NCI-H1436 treated with DMSO at 0.1 percent for 48 hours (cell line): ENCODE data around the gene PUM1.

ENCODE experiments used
- DNase-seq: peaks from one replicate; lab custom pipeline; 2025; lab: John Stamatoyannopoulos, UW

Gene PUM1

DNA sequence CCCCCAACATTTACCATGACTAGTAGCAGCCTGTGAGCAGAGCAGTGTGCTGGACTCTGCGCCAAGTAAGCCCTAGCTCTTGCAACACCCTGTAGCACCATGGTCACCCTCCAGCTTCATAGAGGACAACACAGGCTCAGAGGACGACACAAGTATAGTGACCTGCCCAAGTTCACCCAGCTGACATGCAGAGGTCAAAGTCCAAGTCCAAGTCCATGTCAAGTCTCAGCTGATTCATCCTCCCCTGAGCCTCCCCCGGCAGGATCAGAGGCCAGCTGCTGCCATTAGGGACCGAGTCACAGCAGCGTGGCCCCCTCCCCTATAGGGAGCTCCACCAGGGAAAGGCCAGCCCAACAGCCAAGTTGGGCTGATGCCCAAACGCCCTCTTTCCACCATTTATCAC, 172.8 kb downstream of the PUM1 start:
- no peak for DNase-seq

DNA sequence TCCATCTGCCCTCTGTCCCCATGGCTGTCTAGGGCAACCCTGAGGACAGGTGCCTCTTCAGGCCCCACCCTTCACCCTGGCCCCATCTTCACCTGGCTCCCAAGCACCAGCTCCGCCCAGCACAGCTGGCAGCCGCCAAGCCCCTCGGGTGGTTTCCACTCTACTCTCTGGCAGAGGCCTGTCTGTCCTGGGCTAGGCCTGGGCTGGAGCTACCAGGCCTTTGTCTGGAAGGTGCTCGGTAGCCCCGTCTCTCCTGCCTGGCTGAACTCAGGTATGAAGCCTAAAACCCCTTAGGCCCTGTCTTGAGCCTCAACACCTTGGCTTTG, 174.3 kb downstream of the PUM1 start:
- no peak for DNase-seq

DNA sequence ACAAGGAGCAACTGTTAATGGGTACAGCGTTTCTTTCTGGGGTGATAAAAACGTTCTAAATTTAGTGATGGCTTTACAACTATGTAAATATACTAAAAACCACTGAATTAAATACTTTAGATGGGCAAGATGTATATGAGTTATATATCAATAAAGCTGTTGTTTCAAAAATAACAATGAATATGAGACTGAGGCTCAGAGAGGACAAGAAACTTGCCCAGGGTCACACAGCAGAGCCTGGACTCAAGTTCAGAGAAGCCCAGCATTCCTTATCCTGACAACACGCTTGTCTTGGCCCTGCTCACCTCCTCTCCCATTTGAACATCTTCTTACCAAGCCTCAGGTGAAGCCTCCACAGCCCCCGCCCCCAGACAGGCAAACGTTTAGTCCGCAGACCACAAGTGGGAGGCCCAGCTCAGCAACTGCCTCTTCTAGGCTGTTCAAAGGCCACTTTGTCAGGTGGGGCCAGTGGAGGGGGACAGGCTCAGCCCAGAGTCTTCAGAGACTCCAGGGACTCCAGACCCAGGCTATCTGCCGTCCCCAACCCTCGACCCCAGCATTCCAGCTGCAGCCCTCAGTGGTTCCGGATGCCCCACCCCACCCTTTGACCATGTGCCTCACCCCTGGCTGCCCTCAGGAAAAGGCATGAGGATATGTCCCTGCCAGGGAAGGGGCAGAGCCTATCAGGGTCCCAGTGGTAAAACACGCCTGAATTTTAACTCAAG, 174.9 kb downstream of the PUM1 start:
- no peak for DNase-seq

DNA sequence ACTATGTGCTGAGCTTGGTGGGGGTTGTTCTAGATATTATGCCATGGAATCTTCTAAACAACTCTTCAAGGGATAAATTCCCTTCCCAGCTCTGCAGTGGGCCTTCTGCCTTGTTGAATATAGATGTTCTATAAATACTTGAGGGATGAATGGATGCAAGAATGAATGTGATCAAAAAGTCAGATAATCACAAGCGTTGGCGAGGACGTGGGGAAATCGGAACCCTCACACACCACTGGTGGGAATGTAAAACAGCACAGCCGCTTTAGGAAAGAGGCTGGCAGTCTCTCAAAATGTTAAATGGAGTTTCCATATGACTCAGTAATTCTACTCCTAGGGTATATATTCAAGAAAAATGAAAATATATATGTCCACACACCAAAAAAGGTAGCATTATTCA, 176.0 kb downstream of the PUM1 start:
- no peak for DNase-seq

DNA sequence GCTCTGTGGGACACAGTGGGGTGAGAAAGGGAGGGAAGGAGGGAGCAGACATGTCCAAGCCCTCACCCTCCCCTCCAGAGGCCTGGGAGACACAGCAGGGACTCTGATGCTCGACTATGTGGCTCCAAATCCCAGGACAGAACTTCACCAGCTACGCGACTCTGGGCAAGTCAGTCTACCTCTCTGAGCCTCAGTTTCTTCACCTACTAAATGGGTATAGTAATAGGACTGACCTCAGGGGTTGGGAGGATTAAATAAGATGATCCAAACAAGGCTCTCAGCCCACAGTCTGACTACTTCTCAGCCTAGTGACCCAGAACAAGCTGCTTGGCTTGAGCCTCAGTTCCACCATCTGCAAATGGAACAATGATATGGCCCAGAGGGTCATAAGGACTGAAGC, 176.5 kb downstream of the PUM1 start:
- no peak for DNase-seq

DNA sequence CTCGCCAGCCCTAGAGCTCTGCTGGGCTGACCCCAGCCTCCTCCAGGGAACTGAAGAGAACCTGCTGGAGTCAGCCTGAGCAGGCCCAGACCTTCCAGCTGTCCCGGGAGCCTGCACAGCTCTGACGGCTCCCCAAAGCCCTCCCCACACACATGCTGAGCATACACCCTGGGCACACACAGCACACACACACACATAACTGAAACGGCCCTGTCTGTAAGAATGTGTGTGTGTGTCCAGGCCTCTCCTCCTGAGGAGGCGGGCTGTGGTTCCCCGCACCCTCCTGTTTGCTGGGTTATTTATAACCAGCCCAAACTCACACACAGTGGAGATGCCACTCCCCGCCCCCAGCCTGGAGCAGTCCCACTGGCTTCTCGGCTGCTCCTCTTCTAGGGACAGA, 177.1 kb downstream of the PUM1 start:
- no peak for DNase-seq

DNA sequence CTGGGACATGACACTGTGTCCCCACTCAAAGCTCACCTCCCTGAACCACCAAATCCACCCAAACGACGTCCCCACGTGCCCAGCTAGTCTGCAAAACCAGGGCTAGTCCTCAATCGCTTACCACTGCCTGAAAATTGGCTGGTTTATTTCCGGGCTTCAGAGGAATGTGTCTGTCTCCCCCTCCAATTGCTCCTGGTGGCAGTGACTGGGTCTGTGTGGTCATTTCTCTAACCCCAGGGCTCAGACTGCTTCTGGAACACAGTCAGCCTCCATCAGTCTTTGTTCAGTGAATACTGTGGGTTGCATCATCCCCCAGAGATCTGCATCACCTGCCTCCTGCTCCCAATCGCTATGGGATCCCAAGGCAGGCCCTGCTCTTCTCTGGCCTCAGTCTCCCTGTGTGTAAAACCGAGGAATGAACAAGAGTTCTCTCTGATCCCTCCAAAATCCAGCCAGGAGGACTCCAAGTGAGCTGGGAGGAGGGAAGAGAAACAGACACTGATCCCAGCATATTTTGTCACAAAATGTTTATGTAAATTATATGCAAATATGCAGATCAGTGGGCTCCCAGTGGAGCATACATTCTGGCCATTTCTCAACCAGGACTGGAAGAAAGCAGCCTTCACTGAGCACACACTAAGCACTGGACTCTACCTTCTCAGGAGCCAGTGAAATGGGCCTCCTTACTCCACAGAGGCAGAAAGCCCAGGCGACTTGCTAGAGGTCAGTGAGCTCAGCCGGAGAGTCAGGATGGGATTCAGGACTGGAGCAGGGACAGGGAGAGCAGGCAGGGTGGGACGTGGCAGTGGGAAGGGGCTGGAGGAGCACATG, 177.8 kb downstream of the PUM1 start:
- DNase-seq: no peak

DNA sequence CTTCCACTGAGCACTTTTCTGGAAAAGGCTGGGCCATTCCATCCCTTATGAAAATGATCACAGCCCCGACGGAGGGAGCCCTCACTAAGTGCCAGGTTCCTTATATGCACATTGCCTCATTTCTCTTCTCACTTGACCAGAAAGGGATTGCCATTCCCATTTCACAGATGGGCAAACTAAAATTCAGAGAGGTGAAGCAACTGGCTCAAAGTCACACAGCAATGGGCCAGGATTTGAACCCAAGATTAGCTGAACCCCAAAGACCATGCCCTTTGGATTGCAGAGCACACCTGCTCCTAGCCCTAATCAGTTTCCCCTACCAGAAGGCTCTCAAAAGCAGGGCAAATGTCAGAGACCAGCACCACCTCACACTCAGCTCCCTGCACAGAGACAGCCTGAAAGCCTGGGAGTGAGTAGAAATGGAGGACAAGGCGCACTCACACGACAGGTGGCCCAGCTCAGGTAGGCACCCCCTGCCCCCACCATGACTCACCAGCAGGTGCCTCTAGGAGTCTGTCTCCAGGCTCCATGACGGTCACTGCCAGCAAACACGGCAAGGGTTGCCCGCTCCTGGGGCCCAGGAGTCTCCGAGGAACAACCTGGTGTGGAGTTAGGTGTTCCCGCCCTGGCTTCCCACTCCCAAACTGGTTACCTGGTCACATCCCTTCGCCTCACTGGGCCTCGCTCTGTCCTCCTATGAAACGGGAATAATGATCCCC, 178.6 kb downstream of the PUM1 start:
- DNase-seq: no peak

DNA sequence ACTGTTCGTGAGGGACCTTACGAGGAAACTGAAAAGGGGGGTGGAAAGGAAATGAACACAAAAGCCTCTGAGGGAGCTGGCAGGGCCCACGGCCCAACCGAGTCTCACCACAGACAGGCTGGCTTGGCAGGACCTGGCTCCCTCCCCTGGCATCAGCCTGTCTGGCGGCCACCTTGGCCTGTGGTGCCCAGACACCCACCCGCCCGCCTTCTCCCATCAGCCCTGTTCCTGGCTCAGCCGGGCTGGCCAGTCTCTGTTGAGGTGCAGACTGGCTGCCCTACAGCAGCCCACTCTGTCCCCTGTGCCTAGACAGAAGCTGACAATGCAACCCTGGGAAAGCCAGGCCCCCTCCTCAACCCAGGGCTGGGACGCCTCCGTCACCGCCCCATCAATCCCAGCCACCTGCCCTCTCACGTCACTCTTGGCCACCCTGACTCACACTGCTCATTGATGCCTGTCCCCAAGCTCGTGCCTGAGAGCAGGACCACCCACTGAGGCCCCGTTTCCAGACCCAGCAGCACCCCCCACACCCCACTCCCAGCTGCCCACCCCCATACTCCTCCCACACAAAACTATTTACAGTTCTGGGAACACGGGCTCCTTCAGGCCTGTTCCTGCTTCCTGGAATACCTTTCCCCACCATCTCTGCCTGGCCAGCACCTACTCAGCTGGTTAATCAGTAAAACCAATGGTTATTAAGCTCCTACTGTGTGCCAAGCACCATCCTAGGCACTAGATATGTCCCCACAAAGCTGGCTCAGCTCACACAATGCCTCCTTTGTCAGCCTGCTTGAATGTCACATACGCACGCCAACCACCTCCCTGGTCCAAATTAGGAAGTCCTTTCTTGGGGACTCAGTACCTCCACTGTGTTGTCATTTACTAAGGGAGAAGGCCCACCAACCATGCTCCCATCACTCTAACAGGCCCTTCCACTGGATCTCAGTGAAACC, 179.7 kb downstream of the PUM1 start:
- DNase-seq: no peak

DNA sequence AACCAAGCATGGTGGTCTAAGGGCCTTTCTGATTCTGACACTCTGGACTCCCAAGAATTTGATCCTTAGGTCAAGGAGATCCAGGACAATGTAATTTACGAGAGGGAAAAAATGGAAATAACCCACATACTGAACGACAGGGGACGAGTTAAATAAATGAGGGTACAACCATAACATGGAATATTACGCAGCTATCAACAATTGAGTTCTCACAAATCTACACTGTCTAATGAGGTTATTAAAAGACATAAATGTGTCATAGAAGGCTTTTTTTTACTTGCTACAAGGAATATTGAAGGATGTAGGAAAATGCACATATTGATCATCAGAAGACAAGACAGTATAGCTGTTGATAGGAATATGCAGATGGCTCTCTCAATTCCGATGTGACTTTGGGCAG, 180.8 kb downstream of the PUM1 start:
- no peak for DNase-seq

DNA sequence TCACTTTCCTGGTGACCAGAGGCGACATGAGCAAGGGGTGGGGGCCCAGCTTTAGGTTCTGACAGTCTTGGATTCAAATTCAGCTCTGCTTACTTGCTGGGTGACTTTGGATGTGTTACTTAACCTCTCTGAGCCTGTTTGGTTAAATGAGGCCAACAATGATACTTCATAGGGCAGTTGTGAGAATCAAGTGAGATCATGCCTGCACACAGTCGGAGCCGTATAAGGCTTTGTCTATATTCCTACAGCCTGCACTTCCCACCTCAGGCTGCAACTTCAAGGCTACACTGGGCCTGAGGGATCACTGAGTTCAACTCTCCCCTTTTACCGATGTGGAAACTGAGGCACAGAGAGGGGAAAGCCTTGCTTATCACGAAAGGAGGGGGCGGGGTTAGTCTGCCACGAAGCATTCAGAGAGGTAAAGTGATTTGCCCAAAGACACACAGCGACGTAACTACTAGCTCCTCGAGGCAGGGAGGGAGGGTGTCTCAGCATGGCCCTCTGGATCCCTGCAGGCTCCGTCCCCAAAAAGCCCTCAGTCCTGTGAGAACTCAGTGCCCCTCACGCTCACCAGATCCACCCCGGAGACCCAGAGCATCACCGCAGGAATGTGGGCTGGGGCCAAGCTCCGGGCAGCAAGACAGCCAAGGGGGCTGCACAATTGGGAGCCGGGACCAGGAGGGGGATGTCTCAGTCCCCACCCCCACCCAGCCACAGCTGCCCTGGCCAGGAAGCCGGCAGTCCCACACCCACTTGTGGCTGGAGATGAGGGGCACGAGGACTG, 181.9 kb downstream of the PUM1 start:
- no peak for DNase-seq

DNA sequence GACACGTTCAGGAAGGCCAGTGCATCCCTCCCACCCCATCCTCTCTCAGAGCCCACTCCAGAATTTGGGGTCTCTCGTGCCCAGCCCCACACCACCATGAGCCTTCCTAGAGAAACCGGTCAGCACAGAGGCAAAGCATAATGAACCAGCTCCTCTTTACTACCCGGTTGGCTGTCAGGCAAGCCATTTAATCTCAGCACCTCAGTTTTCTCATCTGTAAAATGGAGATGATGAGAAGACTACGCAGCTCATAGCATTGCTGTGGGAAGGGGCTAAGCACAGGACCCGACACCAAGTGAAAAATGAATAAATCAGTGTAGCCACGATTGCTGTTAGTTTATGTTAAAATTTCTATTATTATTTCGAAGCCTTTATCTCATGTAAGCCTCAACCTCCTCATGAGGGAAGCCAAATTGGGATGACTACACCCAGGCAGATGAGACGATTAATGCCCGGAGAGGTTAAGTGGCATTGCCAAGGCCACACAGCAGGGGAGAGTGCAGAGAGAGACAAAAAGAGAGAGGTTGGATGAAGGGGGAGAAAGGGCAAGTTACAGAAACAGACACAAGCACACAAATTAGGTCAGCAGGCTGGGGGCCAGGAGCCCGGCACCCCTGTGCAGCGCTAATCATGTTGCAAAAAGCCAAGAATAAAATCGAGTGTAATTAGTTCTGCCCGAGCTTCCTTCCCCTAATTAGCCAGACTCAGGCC, 182.7 kb downstream of the PUM1 start:
- no peak for DNase-seq
